ENCODE data around the gene TEX10.

DNA sequence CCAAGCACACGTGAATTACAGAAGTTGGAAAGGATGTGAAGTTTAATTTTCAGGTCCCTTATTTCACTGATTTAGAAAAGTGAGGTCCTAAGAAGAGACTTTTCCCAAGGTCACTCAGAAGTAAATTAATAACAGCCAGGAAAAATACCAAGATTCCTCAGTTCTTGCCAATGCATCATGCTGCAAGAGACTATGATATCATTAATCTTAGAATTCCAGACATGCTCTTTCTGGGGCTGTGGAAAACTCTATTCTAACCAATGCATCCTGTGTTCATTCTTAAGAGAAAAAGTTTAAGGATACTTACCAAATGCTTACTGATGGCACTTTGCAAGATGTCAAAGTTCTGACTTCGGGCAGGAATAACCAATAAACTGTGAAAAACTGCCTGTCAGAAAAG is 42.8 kb downstream of the TEX10 start:
- TF ChIP-seq, protein P1, sequence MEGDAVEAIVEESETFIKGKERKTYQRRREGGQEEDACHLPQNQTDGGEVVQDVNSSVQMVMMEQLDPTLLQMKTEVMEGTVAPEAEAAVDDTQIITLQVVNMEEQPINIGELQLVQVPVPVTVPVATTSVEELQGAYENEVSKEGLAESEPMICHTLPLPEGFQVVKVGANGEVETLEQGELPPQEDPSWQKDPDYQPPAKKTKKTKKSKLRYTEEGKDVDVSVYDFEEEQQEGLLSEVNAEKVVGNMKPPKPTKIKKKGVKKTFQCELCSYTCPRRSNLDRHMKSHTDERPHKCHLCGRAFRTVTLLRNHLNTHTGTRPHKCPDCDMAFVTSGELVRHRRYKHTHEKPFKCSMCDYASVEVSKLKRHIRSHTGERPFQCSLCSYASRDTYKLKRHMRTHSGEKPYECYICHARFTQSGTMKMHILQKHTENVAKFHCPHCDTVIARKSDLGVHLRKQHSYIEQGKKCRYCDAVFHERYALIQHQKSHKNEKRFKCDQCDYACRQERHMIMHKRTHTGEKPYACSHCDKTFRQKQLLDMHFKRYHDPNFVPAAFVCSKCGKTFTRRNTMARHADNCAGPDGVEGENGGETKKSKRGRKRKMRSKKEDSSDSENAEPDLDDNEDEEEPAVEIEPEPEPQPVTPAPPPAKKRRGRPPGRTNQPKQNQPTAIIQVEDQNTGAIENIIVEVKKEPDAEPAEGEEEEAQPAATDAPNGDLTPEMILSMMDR (optimal IDR thresholded peaks at IDR 0.05 in 1 of 3, IDR thresholded peaks at IDR 0.05 in 1 of 3, conservative IDR thresholded peaks at IDR 0.05 in 1 of 3; ENCODE audit: extremely low read depth in 1 of 3, insufficient read depth in 2 of 3, low read length in 3 of 3) = no peak
- no peak for TF ChIP-seq EZH2 (IDR thresholded peaks at IDR 0.05; ENCODE audit: low read length)

Measured in keratinocyte (primary cell).